ENCODE measurements around the gene RHO.
A peak's percentile ranks its signal among the peaks of the same experiment; 100 is the strongest.
"Not testable (repeated sequence)": the region's sequence is repeated elsewhere in the genome, so short reads cannot be mapped to it uniquely, and the experiment has no call there.

Gene RHO

GRCh38 chr3:129528589-129529100 lies at the start of gene RHO:
Gene RHO, plus strand, starts transcription at chr3:129528639. Its CDS starts 95 bp downstream, at chr3:129528734.
- no peak for DNase-seq (ENCODE audit: low read depth)

- not testable (repeated sequence) for DNase-seq (ENCODE audit: low read depth)
These were observed 47.1 kb upstream of the RHO start for GRCh38 chr3:129481225-129481765.

GRCh38 chr3:129481766-129482332 lies 46.6 kb upstream of the RHO start:
- DNase-seq (ENCODE audit: low read depth) = peak; percentile 9

- no peak for DNase-seq (ENCODE audit: low read depth)
These were observed 45.7 kb upstream of the RHO start for GRCh38 chr3:129482721-129483120.

DNA sequence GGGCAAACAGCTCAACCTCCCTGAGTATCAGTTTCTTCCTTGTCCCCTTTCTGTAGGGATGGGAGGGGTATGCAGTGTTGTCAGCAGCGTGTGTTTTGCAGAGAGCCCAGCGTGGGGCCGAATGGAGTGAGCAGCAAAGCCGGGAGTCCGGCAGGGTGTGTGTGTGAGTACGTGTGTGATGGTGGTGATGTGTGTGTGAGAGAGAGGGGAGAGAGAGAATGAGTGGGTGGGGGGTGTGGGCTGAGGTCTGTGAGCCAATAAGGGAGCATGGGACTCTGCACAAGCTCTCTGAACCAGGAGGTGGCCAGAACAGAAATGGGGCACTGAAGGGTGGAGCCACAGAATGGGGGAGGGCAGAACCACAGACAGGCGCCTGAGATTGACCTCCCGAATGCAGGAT lies 44.6 kb upstream of the RHO start:
- no peak for DNase-seq (ENCODE audit: low read depth)

GRCh38 chr3:129485146-129485545 lies 43.3 kb upstream of the RHO start:
- not testable (repeated sequence) for DNase-seq (ENCODE audit: low read depth)

DNA sequence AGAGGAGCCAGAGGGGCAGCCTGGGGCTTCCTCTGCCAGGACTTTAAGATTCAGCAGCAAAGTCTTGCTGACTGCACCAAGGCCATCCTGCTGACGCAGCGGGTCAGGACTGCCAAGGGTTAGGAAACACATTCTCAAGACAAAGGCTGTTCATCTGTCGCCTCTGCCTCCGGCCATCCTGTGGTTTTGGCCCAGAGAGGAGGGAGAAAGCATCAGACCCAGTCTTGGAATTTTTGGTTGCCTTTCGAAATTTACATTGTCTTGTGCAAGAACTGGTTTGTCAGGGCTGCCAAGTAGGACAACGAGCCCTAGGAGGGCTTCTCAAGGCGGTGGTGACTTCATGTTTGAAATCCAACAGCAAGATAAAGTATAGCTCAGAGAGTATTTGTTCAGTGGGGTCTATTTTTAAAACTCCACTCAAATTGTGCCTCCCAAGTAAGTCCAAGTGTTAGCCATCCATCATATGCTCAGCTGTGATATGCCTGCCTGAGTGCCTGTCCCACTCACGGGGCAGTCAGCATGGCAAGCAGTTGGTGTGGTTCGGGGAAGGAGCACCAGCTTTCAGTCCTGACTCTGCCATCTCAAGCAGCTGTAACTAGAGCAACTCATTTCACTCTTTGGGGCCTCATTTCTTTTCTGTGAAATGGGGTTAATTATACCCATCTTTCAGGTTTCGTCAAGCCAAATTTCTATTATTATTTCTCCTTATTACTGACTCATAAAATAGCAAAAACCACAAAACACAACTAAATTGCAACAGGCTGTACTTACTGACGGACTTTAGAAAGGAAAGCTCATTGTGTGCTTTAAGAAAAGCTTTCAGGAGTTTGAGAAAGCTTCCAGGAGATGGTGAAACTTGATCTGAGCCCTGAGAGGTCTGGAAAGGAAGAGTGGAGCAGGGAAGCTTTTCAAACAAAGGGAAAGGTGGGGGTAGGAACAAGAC lies 42.4 kb upstream of the RHO start:
- no peak for DNase-seq (ENCODE audit: low read depth)

DNA sequence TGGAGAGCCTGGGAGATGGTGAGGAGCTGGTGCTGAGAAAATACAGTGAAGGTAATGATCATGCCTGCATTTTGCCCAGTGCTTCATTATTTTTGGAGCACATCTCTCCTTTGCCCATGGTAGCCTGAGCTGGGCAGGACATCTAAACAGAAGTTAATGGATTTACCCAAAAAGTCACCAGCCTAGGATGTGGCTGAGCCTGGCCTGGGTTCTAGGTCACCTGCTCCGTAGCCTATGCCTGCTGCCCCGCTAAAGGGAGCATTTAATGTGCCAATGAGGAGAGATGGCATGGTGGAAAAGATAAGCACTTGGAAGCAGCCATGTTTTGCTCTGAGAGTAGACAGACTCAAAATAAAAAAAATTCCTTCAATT lies 41.8 kb upstream of the RHO start:
- no peak for DNase-seq (ENCODE audit: low read depth)

GRCh38 chr3:129487183-129487867 lies 41.1 kb upstream of the RHO start:
- DNase-seq (ENCODE audit: low read depth) = no peak

DNA sequence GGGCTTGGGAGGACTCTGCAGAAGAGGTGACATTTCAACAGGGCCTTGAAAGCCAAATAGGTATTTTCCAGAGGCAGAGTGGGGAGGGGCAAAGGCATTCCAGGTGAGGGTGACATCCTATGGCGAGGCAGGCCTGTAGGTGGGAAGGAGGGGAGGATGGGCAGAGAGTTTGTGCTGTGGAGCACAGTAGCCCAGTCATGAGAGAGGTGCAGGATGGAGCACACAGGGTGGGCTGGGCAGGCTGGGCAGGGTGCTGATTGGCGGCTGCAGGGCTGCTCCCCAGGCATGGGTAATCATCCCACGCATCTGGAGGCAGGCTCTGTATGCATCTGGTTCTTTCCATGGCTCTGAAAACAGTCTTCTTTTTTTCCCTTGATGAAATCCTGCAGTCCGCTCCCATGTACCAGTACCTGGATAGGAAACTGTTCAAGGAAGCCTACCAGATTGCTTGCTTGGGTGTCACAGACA lies 40.5 kb upstream of the RHO start:
- not testable (repeated sequence) for DNase-seq (ENCODE audit: low read depth)

DNA sequence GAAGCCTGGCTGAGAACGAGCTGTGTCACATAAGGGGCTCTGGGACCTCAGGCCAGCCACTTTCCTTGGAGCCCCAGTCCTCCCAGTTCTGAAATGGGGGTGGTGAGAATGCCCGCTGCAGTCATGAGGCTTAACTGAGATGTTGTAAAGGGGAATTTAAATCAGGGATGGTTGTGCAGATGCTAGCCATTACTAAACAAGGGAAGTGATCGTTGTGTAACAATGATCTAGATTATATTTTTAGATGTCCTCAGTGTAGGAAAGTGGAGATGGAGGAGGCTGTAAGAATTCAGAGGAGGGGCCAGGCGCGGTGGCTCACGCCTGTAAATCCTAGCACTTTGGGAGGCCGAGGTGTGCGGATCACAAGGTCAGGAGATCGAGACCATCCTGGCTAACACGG lies 39.2 kb upstream of the RHO start:
- not testable (repeated sequence) for DNase-seq (ENCODE audit: low read depth)

GRCh38 chr3:129490273-129490675 lies 38.2 kb upstream of the RHO start:
- peak; percentile 24 for DNase-seq (ENCODE audit: low read depth)

DNA sequence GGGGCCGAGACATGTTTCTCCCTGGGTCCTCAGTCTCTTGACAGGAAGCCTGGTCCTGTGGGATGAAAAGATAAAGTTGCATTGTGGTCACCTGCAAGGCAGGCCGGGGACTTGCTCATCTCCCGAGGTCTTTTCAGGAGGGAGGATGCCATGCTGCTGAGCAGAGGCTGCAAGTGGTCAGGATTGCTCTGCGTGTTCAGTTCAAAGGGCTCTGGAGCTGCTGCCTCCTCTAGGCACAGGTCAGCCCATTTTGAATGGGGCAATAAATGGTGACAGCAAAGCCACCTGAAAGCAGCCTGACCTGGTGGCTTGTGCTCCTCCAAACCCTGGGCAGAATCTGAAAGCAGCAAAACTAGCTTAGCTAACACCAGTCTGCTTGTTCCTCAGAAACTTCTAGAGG lies 37.4 kb upstream of the RHO start:
- DNase-seq (ENCODE audit: low read depth) = not testable (repeated sequence)

GRCh38 chr3:129491794-129492193 lies 36.6 kb upstream of the RHO start:
- DNase-seq (ENCODE audit: low read depth) = no peak

GRCh38 chr3:129492691-129493090 lies 35.7 kb upstream of the RHO start:
- DNase-seq (ENCODE audit: low read depth) = no peak

DNA sequence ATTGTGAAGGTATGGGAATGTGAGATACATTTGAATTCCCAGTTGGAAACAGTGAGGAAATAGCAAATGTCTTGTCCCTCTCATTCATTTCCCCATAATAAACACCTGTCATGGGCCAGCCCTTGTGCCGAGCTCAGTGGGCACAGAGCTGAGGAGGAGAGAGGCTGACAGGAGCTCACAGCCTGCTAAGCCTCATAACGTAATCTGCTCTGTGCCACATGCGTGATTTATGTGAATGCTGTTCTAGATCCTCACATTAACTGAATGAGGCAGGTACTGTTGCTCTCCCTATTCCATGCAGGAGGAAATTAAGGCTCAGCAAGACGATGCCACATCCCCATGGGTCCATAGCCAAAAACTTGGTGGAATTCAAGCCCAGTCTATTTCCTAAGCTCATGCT lies 35.2 kb upstream of the RHO start:
- no peak for DNase-seq (ENCODE audit: low read depth)

GRCh38 chr3:129494499-129494898 lies 33.9 kb upstream of the RHO start:
- DNase-seq (ENCODE audit: low read depth) = not testable (repeated sequence)

GRCh38 chr3:129495006-129495639 lies 33.3 kb upstream of the RHO start:
- not testable (repeated sequence) for DNase-seq (ENCODE audit: low read depth)

- not testable (repeated sequence) for DNase-seq (ENCODE audit: low read depth)
These were observed 30.6 kb upstream of the RHO start for GRCh38 chr3:129497876-129498275.

- not testable (repeated sequence) for DNase-seq (ENCODE audit: low read depth)
These were observed 29.6 kb upstream of the RHO start for GRCh38 chr3:129498603-129499488.
